Activated CD8-positive, alpha-beta memory T cell treated with anti-CD3 and anti-CD28 coated beads, Interleukin-2, amount 10 ng/mL, durations not matched to agents 7 days and 5 days (primary cell): Measurements from ENCODE around the gene DNAAF8. TPM values are rescaled to one million over a fixed set of nuclear protein-coding genes. Genes with fewer than 3 reads are reported as not detected.

Experiments used
- ATAC-seq: fragments of 150-1000 bp; cut with Tn5 transposase; one replicate; pipeline ENCODE4 v1.10.0; 2021; ENCODE audit warnings: moderate library complexity
- CTCF ChIA-PET: fragments of 350-600 bp; sonication (Branson Sonifier 250); formaldehyde crosslinking; loops from one replicate; lab custom pipeline; 2021; ENCODE audit warnings: antibody characterized with exemption; lab: Charles Lee
- DNase-seq: peaks from one replicate; pipeline ENCODE4 v3.0.0-alpha.2; 2020
- H3K27ac Mint-ChIP-seq: one replicate; pipeline ENCODE4 v1.8.0; 2021; ENCODE audit warnings: mild to moderate bottlenecking, mixed read lengths
- H3K27me3 Mint-ChIP-seq: one replicate; pipeline ENCODE4 v1.8.0; 2021; ENCODE audit warnings: mixed read lengths
- H3K36me3 Mint-ChIP-seq: one replicate; pipeline ENCODE4 v1.8.0; 2021; ENCODE audit warnings: mild to moderate bottlenecking, mixed read lengths
- H3K4me1 Mint-ChIP-seq: one replicate; pipeline ENCODE4 v1.8.0; 2021; ENCODE audit warnings: mixed read lengths
- H3K4me3 Mint-ChIP-seq: one replicate; pipeline ENCODE4 v1.8.0; 2021; ENCODE audit warnings: mild to moderate bottlenecking, moderate library complexity, mixed read lengths
- H3K9me3 Mint-ChIP-seq: one replicate; pipeline ENCODE4 v1.8.0; 2022; ENCODE audit warnings: low read depth, mixed read lengths
- total RNA-seq, 2 experiments: library from RNA; stranded (reverse); gene quantifications; one replicate each; pipeline ENCODE4 v1.2.3, GENCODE V29; 2021

DNAAF8 gene
- total RNA-seq, 2 experiments from 2014 or later = 0.30 TPM; not detected in 1

DNA sequence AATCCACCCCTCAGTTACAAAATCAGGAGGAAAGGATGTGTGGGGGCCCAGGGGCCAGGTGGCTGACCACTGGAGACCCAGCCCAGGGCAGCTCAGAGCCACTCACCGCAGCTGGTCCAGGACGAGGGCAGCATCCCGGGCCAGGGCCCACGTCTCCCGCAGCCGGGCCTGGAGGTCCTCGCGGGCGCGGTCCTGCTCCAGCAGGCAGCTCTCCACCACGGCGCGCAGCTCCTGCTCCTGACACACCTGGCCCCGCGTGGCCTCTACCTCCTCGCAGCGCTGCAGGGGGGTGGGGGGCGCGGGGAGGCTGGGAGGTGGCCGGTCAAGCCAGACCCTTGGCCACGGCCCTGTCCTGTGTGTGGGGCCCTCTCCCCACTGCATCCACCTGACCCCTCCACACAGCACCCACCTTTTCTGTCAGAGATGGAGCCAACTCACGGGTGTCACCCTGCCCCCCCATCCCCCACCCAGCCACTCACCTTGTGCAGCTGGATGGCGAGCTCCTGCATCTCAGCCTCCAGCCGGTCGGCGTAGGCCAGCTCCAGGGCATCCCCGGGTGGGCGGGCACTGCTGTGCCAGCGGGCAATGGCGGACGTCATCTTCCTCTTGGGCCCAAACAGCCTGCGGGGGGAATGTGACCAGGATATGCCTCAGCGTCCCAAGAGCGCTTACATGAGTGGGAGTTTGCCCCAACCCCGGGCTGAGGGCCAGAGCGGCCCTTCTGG, 35.9 kb upstream of the DNAAF8 start:
- CTCF ChIA-PET = no interaction called here
- H3K4me3 Mint-ChIP-seq = no peak overlapping the region

DNA sequence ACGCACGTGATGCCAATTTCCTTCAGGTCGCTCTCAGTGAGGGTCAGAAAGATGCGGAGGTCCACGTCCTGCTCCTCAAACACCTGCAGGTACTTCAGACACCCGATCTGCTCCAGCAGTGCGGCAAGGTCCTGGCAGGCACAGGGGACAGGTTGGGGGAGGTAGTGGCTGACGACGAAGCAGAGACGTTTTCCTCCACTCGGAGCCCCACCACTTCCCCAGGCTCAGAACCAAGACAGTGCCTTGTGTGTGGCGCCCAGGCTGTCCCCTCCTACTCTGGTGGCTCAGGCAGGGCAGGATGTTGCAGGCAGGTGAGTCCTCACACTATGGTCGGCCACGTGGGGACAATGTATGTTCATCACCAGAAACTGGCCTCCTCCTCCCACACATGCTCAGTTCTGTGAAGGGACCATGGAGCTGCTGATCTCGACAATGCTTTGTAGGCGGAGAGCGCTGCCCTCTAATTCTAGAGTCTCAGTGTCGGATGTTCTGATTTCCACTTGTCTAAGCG, 35.2 kb upstream of the DNAAF8 start:
- CTCF ChIA-PET = interaction anchor here (0.7 kb wide), 1 partner anchor 19 kb away, joined by 3 read pairs; no protein-coding TSS in a partner anchor
- Mint-ChIP-seq H3K36me3 (peaks cover 13% of the 10 kb centered on the region), H3K27me3 (no peaks in the 10 kb centered on the region), H3K4me1 (peaks cover 31% of the 10 kb centered on the region), H3K9me3 (no peaks in the 10 kb centered on the region), H3K4me3 (no peak overlapping the region), H3K27ac (no peak overlapping the region)
- ATAC-seq (no peak), DNase-seq (no peak)

More for the DNA sequence above, 35.9 kb upstream of the DNAAF8 start:
- DNase-seq (peak; percentile 38), ATAC-seq (no peak)
- no peaks in the 10 kb centered on the region for H3K9me3 Mint-ChIP-seq
- no peak overlapping the region for H3K27ac Mint-ChIP-seq
- peaks cover 27% of the 10 kb centered on the region for H3K4me1 Mint-ChIP-seq
- no peaks in the 10 kb centered on the region for H3K27me3 Mint-ChIP-seq
- peaks cover 13% of the 10 kb centered on the region for H3K36me3 Mint-ChIP-seq

DNA sequence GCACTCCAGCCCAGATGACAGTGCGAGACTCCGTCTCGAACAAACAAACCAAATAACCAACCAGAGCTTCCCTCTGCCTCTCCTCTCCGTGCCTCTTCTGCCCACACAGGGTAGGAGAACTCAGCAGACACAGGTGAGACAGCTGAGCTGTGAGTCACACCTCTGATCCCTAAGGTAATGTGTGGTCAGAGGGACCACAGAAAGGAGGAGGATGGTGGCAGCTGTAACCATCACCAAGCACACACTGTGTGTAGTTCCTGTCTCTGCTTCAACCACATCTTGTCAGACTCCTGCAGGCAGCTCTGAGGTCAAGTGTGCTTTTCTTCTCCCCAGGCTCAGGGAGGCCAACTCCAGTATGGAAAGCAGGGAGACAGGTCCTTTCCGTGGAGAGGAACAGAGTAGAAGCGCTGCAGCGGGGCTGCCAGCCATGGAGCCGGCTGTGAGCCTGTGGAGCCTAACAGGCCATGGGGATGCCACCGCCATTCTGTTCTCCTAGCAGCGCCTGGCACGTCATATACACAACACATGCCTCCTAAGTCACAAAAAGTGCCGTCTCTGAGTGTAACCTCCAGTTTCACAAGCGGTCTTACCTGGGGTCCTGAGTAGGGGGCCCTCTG, 33.8 kb upstream of the DNAAF8 start:
- CTCF ChIA-PET = interaction anchor here (1.2 kb wide), 1 partner anchor 76 kb away, joined by 3 read pairs; the partner anchor contains the start of gene MGRN1
- H3K4me3 Mint-ChIP-seq = no peak overlapping the region
- no peaks in the 10 kb centered on the region for H3K9me3 Mint-ChIP-seq
- peaks cover 25% of the 10 kb centered on the region for H3K4me1 Mint-ChIP-seq
- DNase-seq (peak; percentile 72), ATAC-seq (peak; percentile 67)
- no peaks in the 10 kb centered on the region for H3K27me3 Mint-ChIP-seq
- H3K36me3 Mint-ChIP-seq = peaks cover 10% of the 10 kb centered on the region
- peak overlapping the region; percentile 28 for H3K27ac Mint-ChIP-seq

DNA sequence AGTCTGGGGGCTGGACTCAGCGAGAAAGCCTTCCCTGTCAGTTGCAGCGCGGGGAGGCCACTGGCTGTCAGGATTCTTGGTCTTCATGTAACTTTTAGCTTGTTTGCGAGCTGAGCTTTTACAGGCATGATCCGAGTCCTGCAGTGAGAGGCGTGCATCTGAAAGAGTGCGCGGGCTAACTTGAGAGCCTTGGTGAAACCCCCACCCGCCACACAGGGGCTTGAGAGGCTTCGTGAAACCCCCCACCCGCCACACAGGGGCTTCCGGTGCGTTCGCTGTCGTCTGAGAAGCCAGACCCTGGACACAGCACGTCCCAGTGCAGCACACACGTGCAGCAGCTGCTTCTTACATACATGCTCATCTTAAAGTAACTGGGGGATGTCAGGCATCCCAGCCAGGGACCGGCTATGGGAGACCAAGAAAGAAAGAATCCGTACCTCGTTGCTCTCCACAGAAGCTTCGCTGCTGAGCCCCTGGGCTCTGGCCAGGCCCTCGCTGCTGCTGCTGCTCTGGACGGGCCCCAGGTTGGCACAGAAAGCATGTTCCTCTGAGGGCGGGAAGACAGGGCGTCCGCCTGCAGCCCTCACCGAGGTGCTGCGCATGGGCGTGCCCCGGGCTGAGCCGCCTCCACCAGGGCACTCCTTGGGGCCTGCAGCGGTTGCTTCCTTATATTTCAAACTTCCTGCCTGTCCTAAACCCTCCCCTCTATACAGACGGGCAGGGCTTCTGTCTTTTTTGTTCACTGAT, 33.2 kb upstream of the DNAAF8 start:
- H3K36me3 Mint-ChIP-seq = peaks cover 7% of the 10 kb centered on the region
- no peaks in the 10 kb centered on the region for H3K27me3 Mint-ChIP-seq
- CTCF ChIA-PET = interaction anchor here (1.2 kb wide), 1 partner anchor 77 kb away, joined by 3 read pairs; the partner anchor contains the start of gene MGRN1
- no peak overlapping the region for H3K4me3 Mint-ChIP-seq
- H3K4me1 Mint-ChIP-seq = peaks cover 24% of the 10 kb centered on the region
- no peak for ATAC-seq
- peak; percentile 40 for DNase-seq
- H3K9me3 Mint-ChIP-seq = no peaks in the 10 kb centered on the region
- no peak overlapping the region for H3K27ac Mint-ChIP-seq

DNA sequence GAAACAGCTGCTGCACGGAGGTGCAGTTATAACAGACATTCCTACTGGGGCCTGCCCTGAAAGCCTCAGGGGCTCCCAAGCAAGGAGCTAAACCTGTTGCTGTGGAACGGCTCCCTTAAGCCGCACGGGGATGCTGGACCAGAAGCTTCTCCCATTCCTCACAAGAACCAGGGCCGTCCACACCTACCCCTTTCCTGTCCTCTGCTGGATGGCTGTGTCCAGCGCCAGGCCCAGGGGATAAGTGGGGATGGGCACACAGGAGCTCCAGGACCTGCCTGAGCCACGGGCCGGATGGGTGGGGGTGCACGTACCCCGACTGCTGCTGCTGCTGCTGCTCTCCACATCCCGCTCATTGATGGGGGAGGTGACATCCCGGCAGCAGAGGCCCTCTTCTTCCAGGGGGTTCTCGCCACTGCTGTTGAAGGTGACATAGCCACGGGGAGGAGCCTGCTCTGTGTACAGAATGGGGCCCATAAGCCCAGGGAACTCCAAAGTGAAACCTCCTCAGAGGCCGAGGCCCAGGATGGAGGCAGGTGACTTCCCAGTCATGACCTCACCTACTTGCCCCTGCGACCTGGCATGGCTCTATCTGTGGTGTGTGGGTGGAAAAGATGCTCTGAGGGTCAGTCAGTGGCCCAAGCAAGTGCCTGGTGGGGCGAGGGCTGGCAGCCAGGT, 32.4 kb upstream of the DNAAF8 start:
- CTCF ChIA-PET = no interaction called here
- H3K27me3 Mint-ChIP-seq = no peaks in the 10 kb centered on the region
- H3K4me1 Mint-ChIP-seq = peaks cover 24% of the 10 kb centered on the region
- no peak overlapping the region for H3K4me3 Mint-ChIP-seq
- no peaks in the 10 kb centered on the region for H3K9me3 Mint-ChIP-seq
- DNase-seq (no peak), ATAC-seq (no peak)
- H3K36me3 Mint-ChIP-seq = peaks cover 9% of the 10 kb centered on the region
- no peak overlapping the region for H3K27ac Mint-ChIP-seq

DNA sequence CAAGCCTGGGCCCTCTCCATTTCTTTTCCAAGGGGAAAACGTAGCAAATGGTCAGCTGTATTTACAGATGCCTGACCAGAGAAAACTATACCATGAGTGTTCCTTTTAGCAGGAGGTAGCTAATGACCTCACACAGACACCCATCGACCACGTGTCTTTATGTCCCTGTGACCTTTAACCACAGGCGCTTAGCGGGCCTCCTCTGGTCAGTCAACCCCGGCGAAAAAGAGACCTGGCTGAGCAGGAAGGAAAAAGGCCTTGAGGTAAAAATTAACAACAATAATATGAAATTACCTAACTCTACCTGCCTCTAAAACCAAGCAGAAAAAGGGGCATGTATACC, 31.9 kb upstream of the DNAAF8 start:
- H3K4me1 Mint-ChIP-seq = peaks cover 24% of the 10 kb centered on the region

DNA sequence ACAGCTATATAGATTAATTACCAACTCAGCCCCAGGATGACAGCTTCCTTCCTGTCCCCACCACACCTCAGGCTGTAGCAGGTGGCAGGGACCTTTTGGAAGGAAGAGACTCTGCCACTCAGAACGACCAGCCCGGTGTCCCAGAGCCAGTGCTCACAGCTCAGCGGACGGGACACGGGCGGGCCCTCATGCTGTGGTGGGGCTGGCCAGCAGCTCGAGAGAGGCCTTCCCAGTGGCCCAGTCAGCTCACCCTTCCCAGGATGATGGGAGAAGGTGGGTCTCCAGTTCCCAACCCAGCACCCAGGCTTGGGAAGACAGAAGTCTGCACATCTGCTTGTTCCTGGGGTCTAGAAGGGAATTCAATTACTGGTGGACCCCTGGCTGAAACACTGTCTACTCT, 30.4 kb upstream of the DNAAF8 start:
- CTCF ChIA-PET = interaction anchor here (0.6 kb wide), 1 partner anchor 252 kb away, joined by 4 read pairs; no protein-coding TSS in a partner anchor
- Mint-ChIP-seq H3K36me3 (peaks cover 9% of the 10 kb centered on the region), H3K4me3 (no peak overlapping the region), H3K27ac (no peak overlapping the region), H3K27me3 (no peaks in the 10 kb centered on the region), H3K9me3 (no peaks in the 10 kb centered on the region), H3K4me1 (peaks cover 24% of the 10 kb centered on the region)
- DNase-seq (no peak), ATAC-seq (no peak)

More for the DNA sequence above, 31.9 kb upstream of the DNAAF8 start:
- CTCF ChIA-PET = no interaction called here
- no peak for DNase-seq
- Mint-ChIP-seq H3K4me3 (no peak overlapping the region), H3K9me3 (no peaks in the 10 kb centered on the region), H3K27me3 (no peaks in the 10 kb centered on the region), H3K27ac (no peak overlapping the region), H3K36me3 (peaks cover 9% of the 10 kb centered on the region)
- ATAC-seq = no peak

DNA sequence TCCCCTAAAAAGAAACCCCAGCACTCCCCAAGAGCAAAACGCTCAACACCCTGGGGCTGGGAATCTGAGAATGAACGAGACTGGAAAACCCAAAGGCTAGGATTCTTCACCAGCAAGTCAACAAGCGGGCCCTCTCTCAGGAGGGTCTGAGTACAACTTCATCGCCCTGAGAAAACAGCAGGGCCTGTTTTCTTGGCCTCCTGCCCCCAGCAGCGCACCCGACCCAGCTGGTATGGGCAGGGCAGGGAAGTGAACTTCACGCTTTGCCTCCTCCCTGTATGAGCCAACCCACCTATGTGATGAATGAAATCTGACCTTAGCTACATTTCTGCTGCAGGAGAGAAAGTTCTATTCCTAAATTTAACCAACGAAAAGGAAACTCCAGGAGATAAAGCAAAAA, 29.8 kb upstream of the DNAAF8 start:
- ATAC-seq = no peak
- no peak for DNase-seq
- Mint-ChIP-seq H3K4me1 (peaks cover 19% of the 10 kb centered on the region), H3K4me3 (no peak overlapping the region), H3K9me3 (no peaks in the 10 kb centered on the region), H3K27ac (no peak overlapping the region), H3K27me3 (no peaks in the 10 kb centered on the region), H3K36me3 (peaks cover 5% of the 10 kb centered on the region)
- CTCF ChIA-PET = no interaction called here

DNA sequence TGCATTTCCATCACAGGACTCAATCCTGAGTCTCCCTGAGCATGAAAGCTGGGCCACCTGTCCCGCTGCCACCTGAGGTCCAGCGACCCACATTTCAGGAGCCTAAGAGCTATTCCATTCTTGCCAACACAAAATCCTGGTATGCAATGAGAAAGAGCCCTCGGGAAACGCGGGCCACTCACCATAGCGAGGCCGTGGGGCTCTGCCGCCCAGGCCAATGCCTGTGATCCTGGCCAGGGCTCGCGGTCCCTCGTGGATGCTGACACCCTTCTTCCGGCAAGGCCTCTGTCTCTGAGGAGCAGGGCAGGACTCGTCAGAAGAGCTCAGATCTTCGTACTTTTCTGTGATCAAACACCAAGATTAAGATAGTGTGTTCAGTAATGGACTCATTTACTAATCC, 29.4 kb upstream of the DNAAF8 start:
- CTCF ChIA-PET = no interaction called here
- H3K4me1 Mint-ChIP-seq = peaks cover 15% of the 10 kb centered on the region
- no peaks in the 10 kb centered on the region for H3K9me3 Mint-ChIP-seq
- no peaks in the 10 kb centered on the region for H3K27me3 Mint-ChIP-seq
- DNase-seq (no peak), ATAC-seq (no peak)
- peaks cover 2% of the 10 kb centered on the region for H3K36me3 Mint-ChIP-seq
- H3K4me3 Mint-ChIP-seq = no peak overlapping the region
- no peak overlapping the region for H3K27ac Mint-ChIP-seq

DNA sequence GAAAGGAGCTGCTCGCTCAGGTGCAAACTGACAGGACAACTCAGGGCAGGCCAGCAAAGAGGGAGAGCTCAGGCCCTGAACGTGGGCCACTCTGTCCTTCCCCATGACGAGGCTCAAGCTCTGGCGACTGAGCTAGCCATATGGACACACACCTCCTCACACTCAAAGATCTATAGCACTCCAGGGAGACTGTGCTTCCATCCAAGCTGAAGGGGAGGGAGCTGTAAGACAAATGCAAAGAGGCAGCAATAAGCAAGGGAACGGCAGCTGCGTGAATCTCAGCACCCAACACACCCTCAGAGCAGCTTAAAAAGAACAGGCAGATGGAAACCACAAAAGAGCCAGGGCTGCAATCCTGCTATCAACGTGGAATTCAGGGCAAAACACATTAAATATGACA, 27.5 kb upstream of the DNAAF8 start:
- Mint-ChIP-seq H3K27me3 (no peaks in the 10 kb centered on the region), H3K4me3 (no peak overlapping the region), H3K4me1 (peaks cover 4% of the 10 kb centered on the region), H3K9me3 (no peaks in the 10 kb centered on the region), H3K27ac (no peak overlapping the region), H3K36me3 (peaks cover 3% of the 10 kb centered on the region)
- DNase-seq = no peak
- CTCF ChIA-PET = interaction anchor here (0.6 to 1.1 kb wide), 2 partner anchors 15 to 75 kb away, joined by 3 read pairs; no protein-coding TSS in a partner anchor
- no peak for ATAC-seq

DNA sequence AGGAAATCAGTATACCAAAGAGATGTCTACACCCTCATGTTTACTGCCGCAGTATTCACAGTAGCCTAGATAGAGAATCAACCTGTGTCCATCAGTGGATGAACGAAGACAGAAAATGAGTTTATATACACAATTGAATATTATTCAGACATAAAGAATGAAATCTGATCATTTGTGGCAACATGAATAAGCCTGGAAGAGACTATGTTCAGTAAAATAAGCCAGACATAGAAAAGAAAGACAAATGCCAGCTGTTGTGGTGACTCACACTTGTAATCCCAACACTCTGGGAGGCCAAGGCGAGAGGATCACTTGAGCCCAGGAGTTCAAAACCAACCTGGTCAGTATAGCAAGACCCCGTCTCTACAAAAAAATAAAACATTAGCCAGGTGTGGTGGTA, 24.9 kb upstream of the DNAAF8 start:
- no peaks in the 10 kb centered on the region for H3K4me1 Mint-ChIP-seq
- H3K4me3 Mint-ChIP-seq = no peak overlapping the region
- CTCF ChIA-PET = interaction anchor here (0.9 to 1.1 kb wide), 2 partner anchors 25 to 59 kb away, joined by 3 to 4 read pairs; partner anchors contain the start of genes ANKS3 and DNAAF8

DNA sequence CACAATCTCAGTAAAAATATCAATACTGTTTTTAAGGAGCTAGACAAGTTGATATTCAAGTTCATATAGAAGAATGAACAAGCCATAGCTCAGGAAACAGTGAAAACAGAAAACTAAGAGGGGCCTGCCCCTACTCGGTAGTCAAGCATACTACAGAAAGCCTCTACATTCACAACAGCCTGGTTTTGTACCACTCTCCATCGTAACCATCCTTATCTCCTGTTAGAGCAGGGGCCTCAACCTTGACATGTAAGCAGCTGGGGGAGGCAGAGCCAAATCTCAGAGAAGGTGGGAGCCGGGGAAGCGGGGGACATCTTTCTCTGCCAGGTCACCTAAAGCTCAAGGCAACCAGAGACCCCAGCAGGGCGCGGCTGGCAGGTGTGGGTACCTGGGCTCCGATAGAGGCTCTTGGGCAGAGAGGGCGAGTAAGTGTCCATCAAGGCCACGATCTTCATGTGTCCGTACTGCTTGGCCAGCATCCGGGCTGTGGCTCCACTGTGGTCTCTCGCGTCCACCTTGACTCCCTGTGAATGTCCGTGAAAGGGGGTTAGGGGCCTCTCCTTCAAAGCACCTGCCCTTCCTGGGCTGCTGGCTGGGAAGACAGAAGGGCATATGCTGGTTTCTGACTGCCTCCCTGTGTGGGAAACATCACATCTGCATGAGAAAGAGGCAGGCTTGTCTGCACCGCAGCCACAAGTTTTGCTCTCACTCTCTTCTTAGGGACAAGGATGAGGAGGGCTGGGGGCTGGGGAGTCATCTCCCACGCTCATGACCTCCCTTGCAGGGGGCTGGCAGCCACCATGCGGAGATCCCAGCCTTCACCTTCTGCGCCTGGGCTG, 20.5 kb upstream of the DNAAF8 start:
- CTCF ChIA-PET = no interaction called here
- ATAC-seq = no peak
- H3K9me3 Mint-ChIP-seq = no peaks in the 10 kb centered on the region

More for the DNA sequence above, 24.9 kb upstream of the DNAAF8 start:
- ATAC-seq (no peak), DNase-seq (no peak)
- no peaks in the 10 kb centered on the region for H3K27me3 Mint-ChIP-seq
- peaks cover 6% of the 10 kb centered on the region for H3K36me3 Mint-ChIP-seq
- no peak overlapping the region for H3K27ac Mint-ChIP-seq
- no peaks in the 10 kb centered on the region for H3K9me3 Mint-ChIP-seq

More for the DNA sequence above, 20.5 kb upstream of the DNAAF8 start:
- H3K27ac Mint-ChIP-seq = no peak overlapping the region
- no peak overlapping the region for H3K4me3 Mint-ChIP-seq
- H3K27me3 Mint-ChIP-seq = no peaks in the 10 kb centered on the region
- H3K36me3 Mint-ChIP-seq = peaks cover 4% of the 10 kb centered on the region
- no peak for DNase-seq
- no peaks in the 10 kb centered on the region for H3K4me1 Mint-ChIP-seq
